ENCODE results near the gene CCDC142.

The CCDC142 gene

GRCh38 chr2:74514368-74515270, 31.8 kb upstream of the CCDC142 start, which contains the start of gene TLX2:
Gene TLX2 (plus strand): TSS chr2:74514450. CDS start chr2:74514807, 357 bp downstream.
- H3K4me1 ChIP-seq (ENCODE audit: control insufficient read depth in 1 of 2, insufficient read depth in 2 of 2, low read length in 2 of 2), result peaks cover 6 to 24% of the 10 kb centered on the region in 2 donors
- peaks cover 5 to 10% of the 10 kb centered on the region in 2 donors for H3K36me3 ChIP-seq (ENCODE audit: control insufficient read depth in 1 of 2, insufficient read depth in 2 of 2, low read length in 2 of 2)
- H3K27ac ChIP-seq (ENCODE audit: low read depth, low read length), result no peak within 1 kb of the TSS
- H3K4me3 ChIP-seq (ENCODE audit: low read depth in 1 of 2, low read length in 2 of 2), result peak within 1 kb of the TSS in 1 of 2 donors; percentile 15
- H3K27me3 ChIP-seq (ENCODE audit: control insufficient read depth in 1 of 2, insufficient read depth in 2 of 2, low read length in 2 of 2), result peaks cover 69 to 93% of the 10 kb centered on the region in 2 donors
- no peaks in the 10 kb centered on the region for H3K9me3 ChIP-seq (ENCODE audit: control insufficient read depth in 1 of 2, low read length in 2 of 2)
- no peak within 1 kb of the TSS for H3K9ac ChIP-seq (ENCODE audit: low read depth in 1 of 2, low read length in 2 of 2)

DNA sequence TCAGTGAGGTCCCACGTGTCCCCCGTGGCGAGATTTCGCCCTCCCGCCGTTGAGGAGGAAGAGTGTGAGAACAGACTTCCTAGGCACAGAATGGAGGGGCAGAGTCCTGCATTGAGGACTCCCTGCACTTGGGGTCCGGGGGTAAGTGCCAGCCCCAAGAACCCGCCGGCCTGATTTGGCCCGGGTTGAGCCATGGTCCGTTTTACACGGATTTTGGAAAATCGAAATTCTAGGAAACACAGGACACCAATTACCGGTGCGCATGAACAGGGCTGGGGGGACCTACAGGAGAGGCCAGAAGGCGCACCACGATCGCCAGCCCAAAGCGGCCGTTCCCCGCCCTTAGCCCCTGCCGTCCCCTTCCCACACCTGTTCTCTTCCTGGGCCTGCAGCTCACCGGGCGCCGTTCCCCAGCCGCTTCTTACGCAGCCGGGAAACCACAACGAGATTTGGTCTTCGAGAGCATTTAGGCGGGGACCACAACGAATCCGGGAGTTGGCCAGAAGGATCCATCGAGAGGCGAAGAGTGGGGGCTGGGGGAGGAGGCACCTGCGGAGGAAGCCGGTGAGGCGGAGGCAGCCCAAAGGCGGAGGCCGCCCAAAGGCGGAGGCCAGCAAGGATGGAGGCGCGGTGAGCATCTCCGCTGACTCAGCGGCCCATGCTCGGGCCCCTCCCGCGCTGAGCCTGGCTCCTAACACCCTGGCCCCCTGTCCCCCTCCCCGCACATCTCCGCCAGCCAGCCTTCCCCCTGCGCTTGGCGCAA, 31.0 kb upstream of the CCDC142 start:
- Histone ChIP-seq H3K9me3 (ENCODE audit: control insufficient read depth in 1 of 2, low read length in 2 of 2) (no peaks in the 10 kb centered on the region), H3K27ac (ENCODE audit: low read depth, low read length) (no peak overlapping the region), H3K4me3 (ENCODE audit: low read depth in 1 of 2, low read length in 2 of 2) (no peak overlapping the region), H3K9ac (ENCODE audit: low read depth in 1 of 2, low read length in 2 of 2) (no peak overlapping the region), H3K27me3 (ENCODE audit: control insufficient read depth in 1 of 2, insufficient read depth in 2 of 2, low read length in 2 of 2) (peaks cover 61 to 85% of the 10 kb centered on the region in 2 donors), H3K36me3 (ENCODE audit: control insufficient read depth in 1 of 2, insufficient read depth in 2 of 2, low read length in 2 of 2) (peaks cover 5% of the 10 kb centered on the region in 2 donors), H3K4me1 (ENCODE audit: control insufficient read depth in 1 of 2, insufficient read depth in 2 of 2, low read length in 2 of 2) (peaks cover 6 to 24% of the 10 kb centered on the region in 2 donors)

- H3K4me1 ChIP-seq (ENCODE audit: control insufficient read depth in 1 of 2, insufficient read depth in 2 of 2, low read length in 2 of 2), result peaks cover 11 to 30% of the 10 kb centered on the region in 2 donors
- H3K4me3 ChIP-seq (ENCODE audit: low read depth in 1 of 2, low read length in 2 of 2), result no peak overlapping the region
- H3K27me3 ChIP-seq (ENCODE audit: control insufficient read depth in 1 of 2, insufficient read depth in 2 of 2, low read length in 2 of 2), result peaks cover 55 to 85% of the 10 kb centered on the region in 2 donors
- no peak overlapping the region for H3K27ac ChIP-seq (ENCODE audit: low read depth, low read length)
- peaks cover 0 to 5% of the 10 kb centered on the region in 2 donors for H3K36me3 ChIP-seq (ENCODE audit: control insufficient read depth in 1 of 2, insufficient read depth in 2 of 2, low read length in 2 of 2)
- no peak overlapping the region for H3K9ac ChIP-seq (ENCODE audit: low read depth in 1 of 2, low read length in 2 of 2)
- H3K9me3 ChIP-seq (ENCODE audit: control insufficient read depth in 1 of 2, low read length in 2 of 2), result no peaks in the 10 kb centered on the region
Observed at GRCh38 chr2:74512744-74513604, 30.2 kb upstream of the CCDC142 start.

GRCh38 chr2:74511104-74511989, 28.5 kb upstream of the CCDC142 start:
- Histone ChIP-seq H3K27ac (ENCODE audit: low read depth, low read length) (no peak overlapping the region), H3K4me3 (ENCODE audit: low read depth in 1 of 2, low read length in 2 of 2) (no peak overlapping the region), H3K4me1 (ENCODE audit: control insufficient read depth in 1 of 2, insufficient read depth in 2 of 2, low read length in 2 of 2) (peaks cover 13 to 33% of the 10 kb centered on the region in 2 donors), H3K36me3 (ENCODE audit: control insufficient read depth in 1 of 2, insufficient read depth in 2 of 2, low read length in 2 of 2) (no peaks in the 10 kb centered on the region), H3K9me3 (ENCODE audit: control insufficient read depth in 1 of 2, low read length in 2 of 2) (no peaks in the 10 kb centered on the region), H3K9ac (ENCODE audit: low read depth in 1 of 2, low read length in 2 of 2) (no peak overlapping the region), H3K27me3 (ENCODE audit: control insufficient read depth in 1 of 2, insufficient read depth in 2 of 2, low read length in 2 of 2) (peaks cover 45 to 71% of the 10 kb centered on the region in 2 donors)

DNA sequence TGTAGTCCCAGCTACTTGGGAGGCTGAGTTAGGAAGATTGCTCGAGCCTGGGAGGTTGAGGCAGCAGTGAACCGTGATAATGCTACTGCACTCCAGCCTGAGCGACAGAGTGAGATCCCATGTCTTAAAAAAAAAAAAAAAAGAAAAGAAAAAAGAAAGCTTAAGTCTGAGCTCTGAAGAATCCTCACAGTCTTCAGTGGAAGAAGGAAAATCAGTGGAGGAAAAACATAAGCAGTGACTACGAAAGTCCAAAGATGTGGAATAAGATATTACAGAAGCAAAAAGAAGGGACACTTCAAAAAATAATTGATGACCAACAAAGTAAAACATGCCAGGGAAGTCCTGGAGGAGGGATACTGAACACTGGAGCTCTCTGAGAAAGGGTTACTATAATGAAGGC, 27.5 kb upstream of the CCDC142 start:
- no peak overlapping the region for H3K27ac ChIP-seq (ENCODE audit: low read depth, low read length)
- peaks cover 20 to 32% of the 10 kb centered on the region in 2 donors for H3K4me1 ChIP-seq (ENCODE audit: control insufficient read depth in 1 of 2, insufficient read depth in 2 of 2, low read length in 2 of 2)
- peaks cover 0 to 7% of the 10 kb centered on the region in 2 donors for H3K36me3 ChIP-seq (ENCODE audit: control insufficient read depth in 1 of 2, insufficient read depth in 2 of 2, low read length in 2 of 2)
- no peaks in the 10 kb centered on the region for H3K9me3 ChIP-seq (ENCODE audit: control insufficient read depth in 1 of 2, low read length in 2 of 2)
- peaks cover 36 to 62% of the 10 kb centered on the region in 2 donors for H3K27me3 ChIP-seq (ENCODE audit: control insufficient read depth in 1 of 2, insufficient read depth in 2 of 2, low read length in 2 of 2)
- H3K9ac ChIP-seq (ENCODE audit: low read depth in 1 of 2, low read length in 2 of 2), result no peak overlapping the region
- no peak overlapping the region for H3K4me3 ChIP-seq (ENCODE audit: low read depth in 1 of 2, low read length in 2 of 2)

DNA sequence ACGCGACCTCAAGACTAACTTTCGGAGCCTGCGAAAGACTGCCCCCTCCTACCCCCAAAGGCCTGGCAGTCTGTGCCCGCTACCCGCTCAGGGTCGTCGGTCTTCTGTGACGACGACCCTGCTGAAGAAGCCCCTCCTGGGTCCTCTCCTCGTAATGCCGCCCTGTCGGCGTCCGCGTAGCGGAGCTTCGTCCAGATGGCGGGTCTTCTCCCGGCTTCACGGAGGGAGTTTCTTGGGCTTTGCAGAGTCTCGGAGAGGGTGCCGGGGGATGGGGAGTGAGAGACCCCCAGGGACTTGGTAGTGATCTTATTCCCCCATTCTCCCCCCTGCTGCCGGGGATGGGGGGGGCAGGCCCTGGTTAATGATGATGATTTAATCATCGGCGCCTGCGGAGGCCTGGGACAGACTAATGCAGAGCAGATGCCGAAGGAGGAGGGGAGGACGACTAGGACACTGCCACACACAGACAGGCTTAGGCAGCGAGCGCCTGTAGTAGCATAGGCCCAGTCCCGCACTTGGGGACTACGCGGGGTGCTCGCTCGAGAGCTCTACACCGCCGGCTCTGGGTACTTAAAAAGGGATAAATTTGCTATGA, 25.2 kb upstream of the CCDC142 start:
- Histone ChIP-seq H3K4me1 (ENCODE audit: control insufficient read depth in 1 of 2, insufficient read depth in 2 of 2, low read length in 2 of 2) (peaks cover 36 to 37% of the 10 kb centered on the region in 2 donors), H3K36me3 (ENCODE audit: control insufficient read depth in 1 of 2, insufficient read depth in 2 of 2, low read length in 2 of 2) (peaks cover 0 to 11% of the 10 kb centered on the region in 2 donors), H3K27ac (ENCODE audit: low read depth, low read length) (peak overlapping the region; percentile 100), H3K27me3 (ENCODE audit: control insufficient read depth in 1 of 2, insufficient read depth in 2 of 2, low read length in 2 of 2) (peaks cover 15 to 39% of the 10 kb centered on the region in 2 donors), H3K9me3 (ENCODE audit: control insufficient read depth in 1 of 2, low read length in 2 of 2) (no peaks in the 10 kb centered on the region), H3K4me3 (ENCODE audit: low read depth in 1 of 2, low read length in 2 of 2) (peak overlapping the region; percentile 94 to 98), H3K9ac (ENCODE audit: low read depth in 1 of 2, low read length in 2 of 2) (peak overlapping the region; percentile 77 to 89)

- H3K36me3 ChIP-seq (ENCODE audit: control insufficient read depth in 1 of 2, insufficient read depth in 2 of 2, low read length in 2 of 2), result peaks cover 0 to 11% of the 10 kb centered on the region in 2 donors
- H3K4me1 ChIP-seq (ENCODE audit: control insufficient read depth in 1 of 2, insufficient read depth in 2 of 2, low read length in 2 of 2), result peaks cover 36 to 38% of the 10 kb centered on the region in 2 donors
- peak within 1 kb of the TSS; percentile 94 to 98 for H3K4me3 ChIP-seq (ENCODE audit: low read depth in 1 of 2, low read length in 2 of 2)
- no peaks in the 10 kb centered on the region for H3K9me3 ChIP-seq (ENCODE audit: control insufficient read depth in 1 of 2, low read length in 2 of 2)
- H3K27ac ChIP-seq (ENCODE audit: low read depth, low read length), result peak within 1 kb of the TSS; percentile 100
- H3K9ac ChIP-seq (ENCODE audit: low read depth in 1 of 2, low read length in 2 of 2), result peak within 1 kb of the TSS; percentile 89 to 100
- peaks cover 9 to 32% of the 10 kb centered on the region in 2 donors for H3K27me3 ChIP-seq (ENCODE audit: control insufficient read depth in 1 of 2, insufficient read depth in 2 of 2, low read length in 2 of 2)
Observed at GRCh38 chr2:74507145-74507925, 24.5 kb upstream of the CCDC142 start, which contains the start of gene PCGF1. Gene PCGF1 (minus strand): TSS chr2:74507695. CDS start chr2:74507668, 27 bp downstream.
